Vagina (tissue), 2 donors: ENCODE data around the gene TIMM10.

Source experiments
- POLR2A ChIP-seq, 2 donors: fragments of 450-650 bp; IDR thresholded peaks; one replicate each; pipeline ENCODE4 v1.6.1; 2017; ENCODE audit warnings: antibody characterized with exemption in 2 of 2, mild to moderate bottlenecking in 2 of 2, moderate library complexity in 2 of 2
- POLR2AphosphoS5 ChIP-seq, 2 donors: sonication (generic); formaldehyde crosslinking; IDR thresholded peaks; one replicate each; pipeline ENCODE4 v1.9.0; 2017; ENCODE audit warnings: antibody characterized with exemption in 2 of 2, mild to moderate bottlenecking in 2 of 2, low read depth in 1 of 2; ENCODE audit not compliant: insufficient read depth in 1 of 2
- TF ChIP-seq, protein P1 (sequence below), 3 experiments: fragments of 450-650 bp in 2 of 3; fragments of 200-600 bp in 1 of 3; sonication (generic) in 1 of 3; IDR thresholded peaks; one replicate each; pipeline ENCODE4 v1.5.1; 2017 to 2019; ENCODE audit warnings: antibody characterized with exemption in 3 of 3, mild to moderate bottlenecking in 2 of 3, moderate library complexity in 2 of 3

DNA sequence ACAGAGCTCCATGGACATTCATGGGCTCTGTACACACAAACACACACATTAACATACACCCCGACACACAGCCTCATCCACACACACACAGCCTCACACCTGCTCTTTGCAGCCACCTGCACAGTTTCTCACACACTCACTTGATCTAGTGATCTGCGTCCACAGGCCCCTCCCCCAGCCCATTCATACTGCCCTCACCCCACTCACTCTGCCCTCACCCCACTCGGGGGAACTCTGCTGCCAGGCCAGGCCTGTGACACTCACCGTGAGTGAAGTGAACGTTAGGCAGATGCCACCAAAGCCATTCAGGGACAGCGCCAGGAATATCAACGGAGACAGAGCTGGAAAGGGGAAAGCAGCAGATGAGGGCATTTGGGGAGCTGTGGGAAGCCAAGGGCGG, 30.0 kb downstream of the TIMM10 start:
- TF ChIP-seq, protein P1, sequence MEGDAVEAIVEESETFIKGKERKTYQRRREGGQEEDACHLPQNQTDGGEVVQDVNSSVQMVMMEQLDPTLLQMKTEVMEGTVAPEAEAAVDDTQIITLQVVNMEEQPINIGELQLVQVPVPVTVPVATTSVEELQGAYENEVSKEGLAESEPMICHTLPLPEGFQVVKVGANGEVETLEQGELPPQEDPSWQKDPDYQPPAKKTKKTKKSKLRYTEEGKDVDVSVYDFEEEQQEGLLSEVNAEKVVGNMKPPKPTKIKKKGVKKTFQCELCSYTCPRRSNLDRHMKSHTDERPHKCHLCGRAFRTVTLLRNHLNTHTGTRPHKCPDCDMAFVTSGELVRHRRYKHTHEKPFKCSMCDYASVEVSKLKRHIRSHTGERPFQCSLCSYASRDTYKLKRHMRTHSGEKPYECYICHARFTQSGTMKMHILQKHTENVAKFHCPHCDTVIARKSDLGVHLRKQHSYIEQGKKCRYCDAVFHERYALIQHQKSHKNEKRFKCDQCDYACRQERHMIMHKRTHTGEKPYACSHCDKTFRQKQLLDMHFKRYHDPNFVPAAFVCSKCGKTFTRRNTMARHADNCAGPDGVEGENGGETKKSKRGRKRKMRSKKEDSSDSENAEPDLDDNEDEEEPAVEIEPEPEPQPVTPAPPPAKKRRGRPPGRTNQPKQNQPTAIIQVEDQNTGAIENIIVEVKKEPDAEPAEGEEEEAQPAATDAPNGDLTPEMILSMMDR (IDR thresholded peaks at IDR 0.05) = no peak
- TF ChIP-seq POLR2AphosphoS5 (IDR thresholded peaks at IDR 0.05; ENCODE audit: insufficient read depth in 1 of 2, low read depth in 1 of 2) = no peak
- TF ChIP-seq POLR2A (IDR thresholded peaks at IDR 0.05) = no peak
